ENCODE data around the gene HLA-DQA1.
"Not testable (repeated sequence)": the region's sequence is repeated elsewhere in the genome, so short reads cannot be mapped to it uniquely, and the experiment has no call there.

The HLA-DQA1 gene

GRCh38 chr6:32659856-32660595, 22.8 kb downstream of the HLA-DQA1 start:
- DNase-seq (ENCODE audit: low spot score), result no peak

GRCh38 chr6:32662099-32662498, 24.9 kb downstream of the HLA-DQA1 start:
- no peak for DNase-seq (ENCODE audit: low spot score)

- no peak for DNase-seq (ENCODE audit: low spot score)
Measured at GRCh38 chr6:32662836-32663235, 25.6 kb downstream of the HLA-DQA1 start.

- no peak for DNase-seq (ENCODE audit: low spot score)
Measured at GRCh38 chr6:32664354-32664753, 27.1 kb downstream of the HLA-DQA1 start.

- DNase-seq (ENCODE audit: low spot score), result no peak
Measured at GRCh38 chr6:32664827-32665362, 27.7 kb downstream of the HLA-DQA1 start.

- DNase-seq (ENCODE audit: low spot score), result no peak
Measured at GRCh38 chr6:32665661-32666060, 28.5 kb downstream of the HLA-DQA1 start.

- DNase-seq (ENCODE audit: low spot score), result peak; percentile 20
Measured at GRCh38 chr6:32666420-32667300, 29.5 kb downstream of the HLA-DQA1 start, which contains the start of gene HLA-DQB1. Gene HLA-DQB1, minus strand, starts transcription at chr6:32666657. Its CDS starts 50 bp downstream, at chr6:32666607.

- no peak for DNase-seq (ENCODE audit: low spot score)
Measured at GRCh38 chr6:32668226-32668747, 31.1 kb downstream of the HLA-DQA1 start.

GRCh38 chr6:32669240-32669639, 32.0 kb downstream of the HLA-DQA1 start:
- DNase-seq (ENCODE audit: low spot score), result no peak

GRCh38 chr6:32669893-32670292, 32.7 kb downstream of the HLA-DQA1 start:
- no peak for DNase-seq (ENCODE audit: low spot score)

GRCh38 chr6:32671908-32672307, 34.7 kb downstream of the HLA-DQA1 start:
- not testable (repeated sequence) for DNase-seq (ENCODE audit: low spot score)

GRCh38 chr6:32674123-32674522, 36.9 kb downstream of the HLA-DQA1 start:
- not testable (repeated sequence) for DNase-seq (ENCODE audit: low spot score)

GRCh38 chr6:32679492-32679891, 42.3 kb downstream of the HLA-DQA1 start:
- DNase-seq (ENCODE audit: low spot score), result no peak

- DNase-seq (ENCODE audit: low spot score), result no peak
Measured at GRCh38 chr6:32680055-32680454, 42.8 kb downstream of the HLA-DQA1 start.

- no peak for DNase-seq (ENCODE audit: low spot score)
Measured at GRCh38 chr6:32684246-32684645, 47.0 kb downstream of the HLA-DQA1 start.

- DNase-seq (ENCODE audit: low spot score), result no peak
Measured at GRCh38 chr6:32685603-32686002, 48.4 kb downstream of the HLA-DQA1 start.

- no peak for DNase-seq (ENCODE audit: low spot score)
Measured at GRCh38 chr6:32689531-32690501, 52.6 kb downstream of the HLA-DQA1 start.

GRCh38 chr6:32692019-32692418, 54.8 kb downstream of the HLA-DQA1 start:
- DNase-seq (ENCODE audit: low spot score), result no peak
